ENCODE results near the gene TFPT. TPM values are rescaled to one million over a fixed set of nuclear protein-coding genes. Genes with fewer than 3 reads are reported as not detected.
A peak's percentile ranks its signal among the peaks of the same experiment; 100 is the strongest.

Gene TFPT
- total and polyA plus RNA-seq, 2 of the 13 experiments (the other 11 are each of a cell fraction or from before 2014, with no cell fraction given), result 8.4 to 10.7 TPM

DNA sequence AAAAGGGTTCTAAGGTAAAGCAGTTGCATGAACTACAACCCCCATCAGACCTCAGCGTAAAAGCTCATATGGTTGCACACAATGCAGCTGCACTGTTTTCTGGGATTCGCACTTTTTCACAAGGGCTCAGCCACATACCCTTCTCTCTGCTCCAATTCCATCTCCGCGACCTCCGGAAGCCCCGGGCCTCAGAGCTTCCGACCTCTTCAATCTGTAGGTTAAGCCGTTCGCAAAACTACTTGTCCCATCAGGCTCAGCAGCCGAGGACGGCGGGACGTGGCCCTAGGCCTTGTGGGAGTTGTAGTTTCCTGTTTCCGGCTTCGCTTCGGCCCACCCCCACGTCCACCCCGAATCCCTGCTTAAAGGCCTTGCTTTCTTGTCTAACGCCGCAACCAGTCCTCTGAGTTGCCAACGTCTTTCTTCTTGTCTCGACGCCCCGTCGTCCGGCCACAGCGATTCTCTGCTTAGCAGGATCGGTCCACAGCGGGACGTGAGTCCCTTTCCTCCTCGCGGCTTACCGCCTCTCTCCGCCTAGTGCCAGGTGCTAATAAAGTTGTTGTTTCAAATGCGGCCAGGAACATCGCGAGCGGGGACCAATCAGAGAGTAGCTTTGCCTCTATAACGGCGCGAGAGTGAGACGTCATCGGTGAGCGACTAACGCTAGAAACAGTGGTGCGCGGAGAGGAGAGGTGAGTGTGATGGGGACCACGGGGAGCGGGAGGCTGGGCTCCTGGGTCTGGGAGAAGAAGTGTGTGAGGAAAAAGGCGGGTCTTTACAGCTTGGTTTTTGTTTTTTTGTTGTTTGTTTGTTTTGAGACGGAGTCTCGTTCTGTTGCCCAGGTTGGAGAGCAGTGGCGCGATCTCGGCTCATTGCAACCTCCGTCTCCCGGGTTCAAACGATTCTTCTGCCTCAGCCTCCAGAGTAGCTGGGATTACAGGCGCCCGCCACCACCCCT, at the start of gene TFPT, which contains the start of gene PRPF31 (continued):
- TF ChIP-seq, protein P1, sequence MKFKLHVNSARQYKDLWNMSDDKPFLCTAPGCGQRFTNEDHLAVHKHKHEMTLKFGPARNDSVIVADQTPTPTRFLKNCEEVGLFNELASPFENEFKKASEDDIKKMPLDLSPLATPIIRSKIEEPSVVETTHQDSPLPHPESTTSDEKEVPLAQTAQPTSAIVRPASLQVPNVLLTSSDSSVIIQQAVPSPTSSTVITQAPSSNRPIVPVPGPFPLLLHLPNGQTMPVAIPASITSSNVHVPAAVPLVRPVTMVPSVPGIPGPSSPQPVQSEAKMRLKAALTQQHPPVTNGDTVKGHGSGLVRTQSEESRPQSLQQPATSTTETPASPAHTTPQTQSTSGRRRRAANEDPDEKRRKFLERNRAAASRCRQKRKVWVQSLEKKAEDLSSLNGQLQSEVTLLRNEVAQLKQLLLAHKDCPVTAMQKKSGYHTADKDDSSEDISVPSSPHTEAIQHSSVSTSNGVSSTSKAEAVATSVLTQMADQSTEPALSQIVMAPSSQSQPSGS (CRISPR knock-in tag; IDR thresholded peaks at IDR 0.05), result peak; percentile 70; the same call in 1 of the 2 replicates
- TF ChIP-seq, protein P2, sequence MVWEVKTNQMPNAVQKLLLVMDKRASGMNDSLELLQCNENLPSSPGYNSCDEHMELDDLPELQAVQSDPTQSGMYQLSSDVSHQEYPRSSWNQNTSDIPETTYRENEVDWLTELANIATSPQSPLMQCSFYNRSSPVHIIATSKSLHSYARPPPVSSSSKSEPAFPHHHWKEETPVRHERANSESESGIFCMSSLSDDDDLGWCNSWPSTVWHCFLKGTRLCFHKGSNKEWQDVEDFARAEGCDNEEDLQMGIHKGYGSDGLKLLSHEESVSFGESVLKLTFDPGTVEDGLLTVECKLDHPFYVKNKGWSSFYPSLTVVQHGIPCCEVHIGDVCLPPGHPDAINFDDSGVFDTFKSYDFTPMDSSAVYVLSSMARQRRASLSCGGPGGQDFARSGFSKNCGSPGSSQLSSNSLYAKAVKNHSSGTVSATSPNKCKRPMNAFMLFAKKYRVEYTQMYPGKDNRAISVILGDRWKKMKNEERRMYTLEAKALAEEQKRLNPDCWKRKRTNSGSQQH (CRISPR knock-in tag; IDR thresholded peaks at IDR 0.05; ENCODE audit: low read depth), result peak; percentile 94
- TF ChIP-seq ZNF253 (CRISPR knock-in tag; IDR thresholded peaks at IDR 0.05; ENCODE audit: borderline replicate concordance) (0 out of 2 replicates have a peak, but pooled peaks have one; percentile 23), GATA4 (IDR thresholded peaks at IDR 0.05; ENCODE audit: borderline replicate concordance, low read depth) (peak; percentile 49; the same call in 1 of the 2 replicates), ZNF776 (CRISPR knock-in tag; IDR thresholded peaks at IDR 0.05) (no peak; the same call in 1 of the 2 replicates), JARID2 (CRISPR knock-in tag; IDR thresholded peaks at IDR 0.05; ENCODE audit: insufficient replicate concordance) (peak; percentile 83), TCF7 (IDR thresholded peaks at IDR 0.05; ENCODE audit: low read depth) (no peak), YEATS2 (CRISPR knock-in tag; IDR thresholded peaks at IDR 0.05; ENCODE audit: borderline replicate concordance) (peak; percentile 95), BCL6 (CRISPR knock-in tag; IDR thresholded peaks at IDR 0.05) (peak; percentile 9; the same call in 1 of the 2 replicates), HNRNPL (IDR thresholded peaks at IDR 0.05; ENCODE audit: low read depth, low read length) (0 out of 2 replicates have a peak, but pooled peaks have one; percentile 52), IRF2 (CRISPR knock-in tag; IDR thresholded peaks at IDR 0.05) (peak; percentile 88), ZNF296 (CRISPR knock-in tag; conservative IDR thresholded peaks at IDR 0.05) (no peak; the same call in 1 of the 2 replicates), ZNF674 (CRISPR knock-in tag; IDR thresholded peaks at IDR 0.05; ENCODE audit: low read depth) (no peak), NFE2L2 (IDR thresholded peaks at IDR 0.05; ENCODE audit: low read length) (no peak), E2F2 (CRISPR knock-in tag; IDR thresholded peaks at IDR 0.05; ENCODE audit: borderline replicate concordance) (no peak), ZNF292 (CRISPR knock-in tag; IDR thresholded peaks at IDR 0.05; ENCODE audit: borderline replicate concordance, low read depth) (no peak; the same call in 1 of the 2 replicates), ZEB1 (IDR thresholded peaks at IDR 0.05; ENCODE audit: insufficient replicate concordance, low read depth) (peak; percentile 28), ZFP36L1 (CRISPR knock-in tag; IDR thresholded peaks at IDR 0.05) (peak; percentile 61; the same call in 1 of the 2 replicates), ZFYVE20 (CRISPR knock-in tag; IDR thresholded peaks at IDR 0.05; ENCODE audit: borderline replicate concordance, low read depth) (no peak), HNRNPLL (IDR thresholded peaks at IDR 0.05; ENCODE audit: low read depth, low read length, poor library complexity, severe bottlenecking) (no peak), NFKBIZ (CRISPR knock-in tag; IDR thresholded peaks at IDR 0.05) (peak; percentile 73; the same call in 1 of the 2 replicates), HMG20B (CRISPR knock-in tag; conservative IDR thresholded peaks at IDR 0.05) (0 out of 2 replicates have a peak, but pooled peaks have one; percentile 12), ZNF558 (CRISPR knock-in tag; IDR thresholded peaks at IDR 0.05; ENCODE audit: borderline replicate concordance) (0 out of 2 replicates have a peak, but pooled peaks have one; percentile 48)
- TF ChIP-seq, protein P3, sequence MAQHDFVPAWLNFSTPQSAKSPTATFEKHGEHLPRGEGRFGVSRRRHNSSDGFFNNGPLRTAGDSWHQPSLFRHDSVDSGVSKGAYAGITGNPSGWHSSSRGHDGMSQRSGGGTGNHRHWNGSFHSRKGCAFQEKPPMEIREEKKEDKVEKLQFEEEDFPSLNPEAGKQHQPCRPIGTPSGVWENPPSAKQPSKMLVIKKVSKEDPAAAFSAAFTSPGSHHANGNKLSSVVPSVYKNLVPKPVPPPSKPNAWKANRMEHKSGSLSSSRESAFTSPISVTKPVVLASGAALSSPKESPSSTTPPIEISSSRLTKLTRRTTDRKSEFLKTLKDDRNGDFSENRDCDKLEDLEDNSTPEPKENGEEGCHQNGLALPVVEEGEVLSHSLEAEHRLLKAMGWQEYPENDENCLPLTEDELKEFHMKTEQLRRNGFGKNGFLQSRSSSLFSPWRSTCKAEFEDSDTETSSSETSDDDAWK (CRISPR knock-in tag; IDR thresholded peaks at IDR 0.05), result no peak
